ENCODE results near the gene SEC23B.
A peak's percentile ranks its signal among the peaks of the same experiment; 100 is the strongest.

The SEC23B gene

GRCh38 chr20:18577942-18578341, 70.2 kb downstream of the SEC23B start:
- H3K4me1 ChIP-seq (ENCODE audit: insufficient read depth, low read length): no peaks in the 10 kb centered on the region
- no peak overlapping the region for H2AFZ ChIP-seq (ENCODE audit: low read depth, low read length)
- no peaks in the 10 kb centered on the region for H3K27me3 ChIP-seq (ENCODE audit: insufficient read depth, low read length)
- H3K9me3 ChIP-seq (ENCODE audit: low read length): no peaks in the 10 kb centered on the region
- no peak overlapping the region for H3K4me3 ChIP-seq (ENCODE audit: low read length)
- H3K36me3 ChIP-seq (ENCODE audit: insufficient read depth, low read length): no peaks in the 10 kb centered on the region

DNA sequence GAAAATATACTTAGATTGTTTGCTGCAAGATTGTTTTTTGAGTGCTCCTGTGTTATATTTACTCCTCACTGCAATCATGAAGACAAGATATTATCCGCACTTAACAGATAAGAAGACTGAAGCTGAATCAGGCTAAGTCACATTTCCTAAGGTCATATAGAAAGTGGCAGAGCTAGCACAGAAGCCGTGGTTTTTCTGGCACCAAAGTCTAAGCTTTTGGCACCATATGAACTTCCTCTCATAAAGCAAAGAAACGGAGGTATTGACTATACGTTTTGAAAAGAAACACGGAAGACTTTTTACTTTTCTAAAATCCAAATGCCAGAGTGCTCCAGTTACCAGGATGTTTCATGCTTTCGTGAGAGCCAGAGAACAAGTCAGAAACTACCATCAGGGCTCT, 70.8 kb downstream of the SEC23B start:
- Histone ChIP-seq H3K4me3 (ENCODE audit: low read length) (no peak overlapping the region), H3K4me1 (ENCODE audit: insufficient read depth, low read length) (no peaks in the 10 kb centered on the region), H3K9me3 (ENCODE audit: low read length) (no peaks in the 10 kb centered on the region), H2AFZ (ENCODE audit: low read depth, low read length) (no peak overlapping the region), H3K36me3 (ENCODE audit: insufficient read depth, low read length) (no peaks in the 10 kb centered on the region), H3K27me3 (ENCODE audit: insufficient read depth, low read length) (no peaks in the 10 kb centered on the region)

GRCh38 chr20:18580012-18580411, 72.3 kb downstream of the SEC23B start:
- Histone ChIP-seq H3K4me3 (ENCODE audit: low read length) (no peak overlapping the region), H2AFZ (ENCODE audit: low read depth, low read length) (no peak overlapping the region), H3K36me3 (ENCODE audit: insufficient read depth, low read length) (no peaks in the 10 kb centered on the region), H3K27me3 (ENCODE audit: insufficient read depth, low read length) (no peaks in the 10 kb centered on the region), H3K9me3 (ENCODE audit: low read length) (no peaks in the 10 kb centered on the region), H3K4me1 (ENCODE audit: insufficient read depth, low read length) (no peaks in the 10 kb centered on the region)

DNA sequence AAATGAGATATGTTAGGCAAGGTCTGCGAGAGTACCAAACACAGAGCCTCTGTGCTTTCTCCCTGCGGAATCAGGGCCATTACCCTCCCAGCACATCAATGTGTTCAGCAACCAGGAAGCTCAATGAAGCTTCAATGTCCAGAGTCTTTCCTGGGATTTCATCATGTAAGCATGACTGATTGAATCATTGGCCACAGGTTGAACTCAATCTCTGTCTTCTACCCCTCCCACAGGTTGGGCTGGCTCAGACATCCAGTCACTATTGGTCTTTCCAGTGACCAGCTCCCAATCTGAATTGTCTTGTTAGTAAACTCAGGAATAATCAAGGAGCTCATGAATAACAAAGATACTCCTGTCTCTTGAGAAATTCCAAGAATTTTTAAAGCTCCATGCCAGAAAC, 77.4 kb downstream of the SEC23B start:
- no peaks in the 10 kb centered on the region for H3K36me3 ChIP-seq (ENCODE audit: insufficient read depth, low read length)
- no peaks in the 10 kb centered on the region for H3K9me3 ChIP-seq (ENCODE audit: low read length)
- no peak overlapping the region for H2AFZ ChIP-seq (ENCODE audit: low read depth, low read length)
- H3K27me3 ChIP-seq (ENCODE audit: insufficient read depth, low read length): no peaks in the 10 kb centered on the region
- H3K4me1 ChIP-seq (ENCODE audit: insufficient read depth, low read length): peaks cover 14% of the 10 kb centered on the region
- H3K4me3 ChIP-seq (ENCODE audit: low read length): no peak overlapping the region

DNA sequence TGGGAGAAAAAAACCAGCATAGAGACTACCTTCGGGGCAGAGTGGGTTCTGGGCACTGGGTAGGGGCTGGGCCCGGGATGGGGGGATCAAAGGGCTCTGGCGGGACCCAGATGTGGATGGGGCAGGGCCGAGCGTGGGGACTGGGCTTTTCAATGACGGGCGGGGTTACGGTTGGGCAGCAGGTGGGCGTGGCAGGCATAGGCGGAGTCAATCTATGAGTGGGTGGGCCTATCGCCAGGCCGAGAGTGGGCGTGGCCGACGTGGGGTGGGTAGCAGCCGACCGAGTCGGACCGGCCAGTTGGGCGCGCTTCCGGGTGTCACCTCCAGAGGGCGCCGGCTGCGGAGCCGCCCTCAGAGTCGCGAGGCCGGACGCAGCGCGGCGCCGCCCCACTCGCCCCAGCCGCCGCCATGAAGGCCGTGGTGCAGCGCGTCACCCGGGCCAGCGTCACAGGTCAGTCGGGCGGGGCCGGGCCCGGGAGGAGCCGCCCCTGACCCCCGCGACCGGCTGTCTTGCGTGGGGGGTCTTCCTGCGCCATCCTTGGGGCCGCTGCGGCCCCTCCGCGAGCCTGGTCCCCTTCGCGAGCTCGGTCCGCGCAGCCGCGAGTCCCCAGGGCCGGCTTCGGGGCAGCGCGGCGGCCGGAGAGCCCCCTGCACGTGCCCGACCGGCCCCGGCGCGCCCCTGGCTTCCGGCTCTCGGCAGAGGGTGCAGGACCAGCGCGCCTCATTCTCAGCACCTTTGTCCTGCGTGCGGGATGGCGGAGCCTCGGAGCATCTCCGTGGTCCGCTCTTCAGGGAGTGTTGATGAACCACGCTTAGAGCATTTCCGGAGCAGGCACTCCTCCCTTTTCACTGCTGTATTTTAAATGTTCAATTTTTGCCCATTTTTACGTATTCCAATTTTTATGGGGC, 80.2 kb downstream of the SEC23B start, which contains the start of gene DTD1:
DTD1 (plus strand) TSS at position 390 of the 909 bp plus-strand sequence; CDS start at position 409, 19 bp downstream.
- Histone ChIP-seq H3K9me3 (ENCODE audit: low read length) (no peaks in the 10 kb centered on the region), H3K27me3 (ENCODE audit: insufficient read depth, low read length) (no peaks in the 10 kb centered on the region), H3K4me1 (ENCODE audit: insufficient read depth, low read length) (peaks cover 28% of the 10 kb centered on the region), H2AFZ (ENCODE audit: low read depth, low read length) (peak within 1 kb of the TSS; percentile 88), H3K36me3 (ENCODE audit: insufficient read depth, low read length) (no peaks in the 10 kb centered on the region), H3K4me3 (ENCODE audit: low read length) (peak within 1 kb of the TSS; percentile 70)

- Histone ChIP-seq H3K4me1 (ENCODE audit: insufficient read depth, low read length) (peaks cover 28% of the 10 kb centered on the region), H3K36me3 (ENCODE audit: insufficient read depth, low read length) (no peaks in the 10 kb centered on the region), H3K27me3 (ENCODE audit: insufficient read depth, low read length) (no peaks in the 10 kb centered on the region), H3K4me3 (ENCODE audit: low read length) (peak overlapping the region; percentile 70), H2AFZ (ENCODE audit: low read depth, low read length) (peak overlapping the region; percentile 88), H3K9me3 (ENCODE audit: low read length) (no peaks in the 10 kb centered on the region)
Observed at GRCh38 chr20:18588574-18588933, 80.8 kb downstream of the SEC23B start.

- no peaks in the 10 kb centered on the region for H3K9me3 ChIP-seq (ENCODE audit: low read length)
- H3K4me1 ChIP-seq (ENCODE audit: insufficient read depth, low read length): peaks cover 28% of the 10 kb centered on the region
- no peak overlapping the region for H2AFZ ChIP-seq (ENCODE audit: low read depth, low read length)
- H3K36me3 ChIP-seq (ENCODE audit: insufficient read depth, low read length): peaks cover 2% of the 10 kb centered on the region
- H3K27me3 ChIP-seq (ENCODE audit: insufficient read depth, low read length): no peaks in the 10 kb centered on the region
- no peak overlapping the region for H3K4me3 ChIP-seq (ENCODE audit: low read length)
Observed at GRCh38 chr20:18589941-18590674, 82.4 kb downstream of the SEC23B start.

- peaks cover 31% of the 10 kb centered on the region for H3K36me3 ChIP-seq (ENCODE audit: insufficient read depth, low read length)
- no peaks in the 10 kb centered on the region for H3K27me3 ChIP-seq (ENCODE audit: insufficient read depth, low read length)
- peaks cover 7% of the 10 kb centered on the region for H3K4me1 ChIP-seq (ENCODE audit: insufficient read depth, low read length)
- H3K4me3 ChIP-seq (ENCODE audit: low read length): no peak overlapping the region
- no peak overlapping the region for H2AFZ ChIP-seq (ENCODE audit: low read depth, low read length)
- peaks cover 3% of the 10 kb centered on the region for H3K9me3 ChIP-seq (ENCODE audit: low read length)
Observed at GRCh38 chr20:18596270-18596669, 88.5 kb downstream of the SEC23B start.

- Histone ChIP-seq H3K4me1 (ENCODE audit: insufficient read depth, low read length) (no peaks in the 10 kb centered on the region), H3K4me3 (ENCODE audit: low read length) (no peak overlapping the region), H3K9me3 (ENCODE audit: low read length) (no peaks in the 10 kb centered on the region), H3K27me3 (ENCODE audit: insufficient read depth, low read length) (no peaks in the 10 kb centered on the region), H3K36me3 (ENCODE audit: insufficient read depth, low read length) (peaks cover 9% of the 10 kb centered on the region), H2AFZ (ENCODE audit: low read depth, low read length) (no peak overlapping the region)
Observed at GRCh38 chr20:18609741-18610140, 102.0 kb downstream of the SEC23B start.

Measured in neuron (in vitro differentiated cells).